SU-DHL-6 (cell line): ENCODE data around the gene TOM1L2.

Source experiments
- CTCF ChIP-seq: fragments of 200-600 bp; sonication (generic); IDR thresholded peaks from one replicate; pipeline ENCODE4 v1.5.1; 2017; ENCODE audit warnings: antibody characterized with exemption, mild to moderate bottlenecking, low read length, moderate library complexity; ENCODE audit not compliant: insufficient read depth, poor library complexity, severe bottlenecking
- EZH2phosphoT487 ChIP-seq: fragments of 200-600 bp; sonication (generic), shearing (Covaris generic); conservative IDR thresholded peaks from 2 replicates; pipeline ENCODE4 v1.6.1; 2018; ENCODE audit warnings: mild to moderate bottlenecking, antibody characterized with exemption, low read length, moderate library complexity, mixed read lengths

- TF ChIP-seq CTCF (no peak), EZH2phosphoT487 (no peak)
Observed at GRCh38 chr17:17855976-17856375, 116.2 kb downstream of the TOM1L2 start.
